Sigmoid colon (tissue), 7 donors: ENCODE results near the gene HBA1. TPM values are rescaled to one million over a fixed set of nuclear protein-coding genes. Genes with fewer than 3 reads are reported as not detected.

ENCODE experiments used
- DNase-seq: peaks from one replicate; pipeline ENCODE4 v3.0.0-alpha.2; 2019
- H3K27ac ChIP-seq, 4 donors: fragments of 200-600 bp; sonication (generic); one replicate each; pipeline ENCODE4 v1.5.1; 2016 to 2019; ENCODE audit warnings: mild to moderate bottlenecking in 1 of 4
- H3K27me3 ChIP-seq, 3 donors: fragments of 200-600 bp; sonication (generic); one replicate each; pipeline ENCODE4 v1.5.1; 2019; ENCODE audit warnings: mild to moderate bottlenecking in 1 of 3
- H3K36me3 ChIP-seq, 4 donors: fragments of 200-600 bp; sonication (generic); one replicate each; pipeline ENCODE4 v1.5.1; 2016 to 2019
- H3K4me1 ChIP-seq, 4 donors: fragments of 200-600 bp; sonication (generic); one replicate each; pipeline ENCODE4 v1.5.1; 2017 to 2019
- H3K4me3 ChIP-seq, 4 donors: fragments of 200-600 bp; sonication (generic); one replicate each; pipeline ENCODE4 v1.5.1; 2017 to 2019; ENCODE audit warnings: mild to moderate bottlenecking in 2 of 4, moderate library complexity in 1 of 4
- H3K9me3 ChIP-seq, 4 donors: fragments of 200-600 bp in 3 of 4; sonication (generic) in 3 of 4; one replicate each; pipeline versions ENCODE4 v1.5.1 to v1.6.1; 2013 to 2019
- EP300 ChIP-seq, 4 donors: sonication (generic); formaldehyde crosslinking; IDR thresholded peaks; one replicate each; pipeline ENCODE4 v1.6.1; 2017; ENCODE audit warnings: antibody characterized with exemption in 4 of 4
- POLR2A ChIP-seq, 2 donors: fragments of 450-650 bp; IDR thresholded peaks; one replicate each; pipeline ENCODE4 v1.6.1; 2016; ENCODE audit warnings: antibody characterized with exemption in 2 of 2, mild to moderate bottlenecking in 2 of 2, moderate library complexity in 2 of 2
- POLR2AphosphoS5 ChIP-seq, 4 donors: sonication (generic); formaldehyde crosslinking; IDR thresholded peaks; one replicate each; pipeline ENCODE4 v1.6.1; 2017; ENCODE audit warnings: antibody characterized with exemption in 4 of 4
- WGBS, 2 donors: extraction: QIAGEN DNeasy Blood & Tissue Kit; methylation state at CpG; one replicate each; pipeline ENCODE4 v1.1.7; 2013; 5-methylcytosine and 5-hydroxymethylcytosine counted together
- intact Hi-C: fragments of 100-400 bp; cut with DNase I; formaldehyde crosslinking; loops from one replicate; pipeline ENCODE4 v1.15.1; 2023
- polyA plus RNA-seq, 3 donors: library from polyadenylated mRNA; stranded (reverse); fragments of 200-250 nt; gene quantifications; one replicate each; pipeline ENCODE4 v1.2.3, GENCODE V29; 2013
- total RNA-seq, 4 donors: library from RNA; depleted of rRNA; stranded (reverse); fragments of >200 nt; gene quantifications; one replicate each; pipeline ENCODE4 v1.1.0, GENCODE V29; 2016
- TF ChIP-seq, protein P1 (sequence below), 4 experiments: fragments of 450-650 bp in 3 of 4; fragments of 200-600 bp in 1 of 4; IDR thresholded peaks; one replicate each; pipeline ENCODE4 v1.5.1; 2016 to 2019; ENCODE audit warnings: antibody characterized with exemption in 4 of 4, mild to moderate bottlenecking in 3 of 4, moderate library complexity in 2 of 4
- donor health status: healthy with polysubstance abuse.
- donor health status: Bipolar disorder and iron deficiency.
- donor health status: healthy.

HBA1 gene
- total and polyA plus RNA-seq, 7 donors = 1.7 to 4.1 TPM; not detected in 5

DNA sequence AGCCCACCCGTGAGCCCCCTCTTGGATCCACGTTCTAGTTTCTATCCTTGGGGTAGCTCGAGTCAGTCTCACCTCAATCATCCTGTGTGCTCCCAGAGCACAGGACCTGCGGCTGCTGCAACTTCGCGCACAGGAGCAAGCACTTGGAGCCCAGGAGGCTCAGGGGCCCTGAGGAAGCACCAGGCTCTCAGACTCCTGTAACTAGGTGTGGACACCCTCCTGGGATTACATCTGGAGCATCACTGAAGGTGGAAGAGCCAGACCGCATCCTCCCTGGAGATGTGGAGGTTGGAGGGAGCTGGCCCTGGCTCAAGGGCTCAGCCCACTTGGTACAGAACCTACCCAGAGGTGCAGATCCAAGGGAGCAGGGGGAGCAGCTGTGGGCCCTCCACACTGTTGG, 6.5 kb downstream of the HBA1 start:
- Histone ChIP-seq H3K9me3 (no peaks in the 10 kb centered on the region), H3K27me3 (peaks cover 24 to 34% (median 31%) of the 10 kb centered on the region in 3 donors), H3K4me3 (no peak overlapping the region), H3K4me1 (peaks cover 0 to 18% (median 18%) of the 10 kb centered on the region in 4 donors), H3K27ac (no peak overlapping the region), H3K36me3 (peaks cover 0 to 10% (median 5%) of the 10 kb centered on the region in 4 donors)
- TF ChIP-seq POLR2A (IDR thresholded peaks at IDR 0.05) (no peak), POLR2AphosphoS5 (IDR thresholded peaks at IDR 0.05) (no peak), EP300 (IDR thresholded peaks at IDR 0.05) (no peak)
- TF ChIP-seq, protein P1, sequence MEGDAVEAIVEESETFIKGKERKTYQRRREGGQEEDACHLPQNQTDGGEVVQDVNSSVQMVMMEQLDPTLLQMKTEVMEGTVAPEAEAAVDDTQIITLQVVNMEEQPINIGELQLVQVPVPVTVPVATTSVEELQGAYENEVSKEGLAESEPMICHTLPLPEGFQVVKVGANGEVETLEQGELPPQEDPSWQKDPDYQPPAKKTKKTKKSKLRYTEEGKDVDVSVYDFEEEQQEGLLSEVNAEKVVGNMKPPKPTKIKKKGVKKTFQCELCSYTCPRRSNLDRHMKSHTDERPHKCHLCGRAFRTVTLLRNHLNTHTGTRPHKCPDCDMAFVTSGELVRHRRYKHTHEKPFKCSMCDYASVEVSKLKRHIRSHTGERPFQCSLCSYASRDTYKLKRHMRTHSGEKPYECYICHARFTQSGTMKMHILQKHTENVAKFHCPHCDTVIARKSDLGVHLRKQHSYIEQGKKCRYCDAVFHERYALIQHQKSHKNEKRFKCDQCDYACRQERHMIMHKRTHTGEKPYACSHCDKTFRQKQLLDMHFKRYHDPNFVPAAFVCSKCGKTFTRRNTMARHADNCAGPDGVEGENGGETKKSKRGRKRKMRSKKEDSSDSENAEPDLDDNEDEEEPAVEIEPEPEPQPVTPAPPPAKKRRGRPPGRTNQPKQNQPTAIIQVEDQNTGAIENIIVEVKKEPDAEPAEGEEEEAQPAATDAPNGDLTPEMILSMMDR (IDR thresholded peaks at IDR 0.05) = no peak
- no peak for DNase-seq
- intact Hi-C loops = no loop called here
- 75 to 87% methylated on average over 7 of the region's 7 CpGs for WGBS, 2 donors

- Histone ChIP-seq H3K4me3 (no peak overlapping the region), H3K27me3 (peaks cover 6 to 12% (median 9%) of the 10 kb centered on the region in 3 donors), H3K4me1 (peaks cover 0 to 15% (median 14%) of the 10 kb centered on the region in 4 donors), H3K27ac (no peak overlapping the region), H3K36me3 (peaks cover 8 to 32% (median 23%) of the 10 kb centered on the region in 4 donors), H3K9me3 (no peaks in the 10 kb centered on the region)
- DNase-seq = no peak
- 91 to 93% methylated on average over 13 of the region's 13 CpGs for WGBS, 2 donors
- intact Hi-C loops = no loop called here
- TF ChIP-seq POLR2A (IDR thresholded peaks at IDR 0.05) (no peak), EP300 (IDR thresholded peaks at IDR 0.05) (no peak), POLR2AphosphoS5 (IDR thresholded peaks at IDR 0.05) (no peak)
- TF ChIP-seq, protein P1 (IDR thresholded peaks at IDR 0.05) = no peak
Measured at GRCh38 chr16:185213-185612, 8.7 kb downstream of the HBA1 start.

DNA sequence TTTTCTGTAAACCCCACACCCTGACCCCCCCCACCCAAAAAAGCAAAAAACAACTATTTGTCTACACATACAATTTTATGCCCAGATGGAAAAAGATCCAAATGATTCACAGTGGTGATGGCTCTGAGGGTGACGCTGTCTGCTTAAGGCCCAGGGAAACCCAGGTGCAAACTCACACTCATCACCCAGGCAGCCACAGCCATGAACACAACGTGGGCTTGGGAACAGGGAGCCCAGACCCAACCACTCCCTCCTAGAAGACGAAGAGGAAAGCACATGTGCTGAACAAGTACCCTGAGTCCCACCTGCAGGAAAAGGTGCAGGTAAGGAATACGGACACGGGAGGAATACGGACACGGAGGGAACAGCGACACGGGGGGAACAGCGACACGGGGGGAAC, 9.2 kb downstream of the HBA1 start:
- no peaks in the 10 kb centered on the region for H3K9me3 ChIP-seq
- DNase-seq = no peak
- TF ChIP-seq POLR2AphosphoS5 (IDR thresholded peaks at IDR 0.05) (no peak), EP300 (IDR thresholded peaks at IDR 0.05) (no peak), POLR2A (IDR thresholded peaks at IDR 0.05) (no peak)
- TF ChIP-seq, protein P1 (IDR thresholded peaks at IDR 0.05) = no peak
- peaks cover 0 to 10% (median 10%) of the 10 kb centered on the region in 4 donors for H3K4me1 ChIP-seq
- no peak overlapping the region for H3K27ac ChIP-seq
- intact Hi-C loops = no loop called here
- no peak overlapping the region for H3K4me3 ChIP-seq
- H3K27me3 ChIP-seq = peaks cover 2 to 7% (median 4%) of the 10 kb centered on the region in 3 donors
- WGBS, 2 donors = 85 to 90% methylated on average over 11 of the region's 11 CpGs
- peaks cover 12 to 37% (median 27%) of the 10 kb centered on the region in 4 donors for H3K36me3 ChIP-seq

- intact Hi-C loops = no loop called here
- H3K36me3 ChIP-seq = peaks cover 20 to 53% (median 43%) of the 10 kb centered on the region in 4 donors
Measured at GRCh38 chr16:187330-187729, 10.8 kb downstream of the HBA1 start.

More at GRCh38 chr16:187330-187729, 10.8 kb downstream of the HBA1 start:
- no peaks in the 10 kb centered on the region for H3K9me3 ChIP-seq
- TF ChIP-seq EP300 (IDR thresholded peaks at IDR 0.05) (no peak), POLR2AphosphoS5 (IDR thresholded peaks at IDR 0.05) (no peak), POLR2A (IDR thresholded peaks at IDR 0.05) (no peak)
- TF ChIP-seq, protein P1 (IDR thresholded peaks at IDR 0.05) = no peak
- no peaks in the 10 kb centered on the region for H3K4me1 ChIP-seq
- WGBS, 2 donors = 97% methylated on average over 8 of the region's 8 CpGs
- no peaks in the 10 kb centered on the region for H3K27me3 ChIP-seq
- no peak overlapping the region for H3K27ac ChIP-seq
- H3K4me3 ChIP-seq = no peak overlapping the region
- no peak for DNase-seq
